Mesothelial cell of epicardium (in vitro differentiated cells): ENCODE measurements around the gene MVB12B. TPM values are rescaled to one million over a fixed set of nuclear protein-coding genes. Genes with fewer than 3 reads are reported as not detected.

Source experiments
- DNase-seq, 2 experiments: peaks; one replicate each; pipeline ENCODE4 v3.0.0; 2021; ENCODE audit warnings: low spot score in 2 of 2; ENCODE audit not compliant: unreplicated experiment in 2 of 2
- H3K27ac Mint-ChIP-seq: 2 replicates; pipeline ENCODE4 v1.8.0; 2021; ENCODE audit warnings: mixed read lengths
- H3K27me3 Mint-ChIP-seq: 2 replicates; pipeline ENCODE4 v1.8.0; 2021; ENCODE audit warnings: low read depth, mixed read lengths
- H3K36me3 Mint-ChIP-seq: 2 replicates; pipeline ENCODE4 v1.8.0; 2021; ENCODE audit warnings: mixed read lengths
- H3K4me1 Mint-ChIP-seq: 2 replicates; pipeline ENCODE4 v1.8.0; 2021; ENCODE audit warnings: mixed read lengths
- H3K4me3 Mint-ChIP-seq: 2 replicates; pipeline ENCODE4 v1.8.0; 2021; ENCODE audit warnings: mild to moderate bottlenecking, moderate library complexity, mixed read lengths
- H3K9me3 Mint-ChIP-seq: 2 replicates; pipeline ENCODE4 v1.8.0; 2021; ENCODE audit warnings: mixed read lengths
- total RNA-seq: library from RNA; stranded (reverse); gene quantifications from 3 replicates; pipeline ENCODE4 v1.2.1, GENCODE V29; 2021
- TF ChIP-seq, protein P1 (sequence below): fragments of 200-600 bp; sonication (generic); IDR thresholded peaks from one replicate; pipeline ENCODE4 v1.5.0; 2021; ENCODE audit warnings: antibody characterized with exemption; ENCODE audit not compliant: unreplicated experiment

The MVB12B gene
- total RNA-seq, 1 donor from 2014 or later = 43.7 TPM

DNA sequence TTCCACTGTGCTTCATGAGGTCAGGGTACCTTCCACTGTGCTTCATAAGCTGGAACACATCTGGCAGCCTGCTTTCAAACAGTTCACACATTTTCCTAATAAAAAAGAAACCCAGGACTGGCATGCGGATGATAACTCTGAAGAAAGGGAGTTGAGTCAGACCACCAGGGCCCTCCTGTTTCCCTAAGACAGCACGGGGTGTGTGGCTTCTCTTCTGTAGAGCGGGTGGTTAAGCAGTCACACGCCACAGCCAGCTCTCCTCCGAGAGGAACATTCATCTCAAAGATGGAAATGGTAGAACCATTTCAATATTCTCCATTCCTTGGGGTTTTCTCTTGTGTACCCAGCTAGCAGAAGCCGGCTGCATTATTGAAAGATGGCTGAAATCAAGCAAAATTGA is 159.0 kb downstream of the MVB12B start:
- TF ChIP-seq, protein P1, sequence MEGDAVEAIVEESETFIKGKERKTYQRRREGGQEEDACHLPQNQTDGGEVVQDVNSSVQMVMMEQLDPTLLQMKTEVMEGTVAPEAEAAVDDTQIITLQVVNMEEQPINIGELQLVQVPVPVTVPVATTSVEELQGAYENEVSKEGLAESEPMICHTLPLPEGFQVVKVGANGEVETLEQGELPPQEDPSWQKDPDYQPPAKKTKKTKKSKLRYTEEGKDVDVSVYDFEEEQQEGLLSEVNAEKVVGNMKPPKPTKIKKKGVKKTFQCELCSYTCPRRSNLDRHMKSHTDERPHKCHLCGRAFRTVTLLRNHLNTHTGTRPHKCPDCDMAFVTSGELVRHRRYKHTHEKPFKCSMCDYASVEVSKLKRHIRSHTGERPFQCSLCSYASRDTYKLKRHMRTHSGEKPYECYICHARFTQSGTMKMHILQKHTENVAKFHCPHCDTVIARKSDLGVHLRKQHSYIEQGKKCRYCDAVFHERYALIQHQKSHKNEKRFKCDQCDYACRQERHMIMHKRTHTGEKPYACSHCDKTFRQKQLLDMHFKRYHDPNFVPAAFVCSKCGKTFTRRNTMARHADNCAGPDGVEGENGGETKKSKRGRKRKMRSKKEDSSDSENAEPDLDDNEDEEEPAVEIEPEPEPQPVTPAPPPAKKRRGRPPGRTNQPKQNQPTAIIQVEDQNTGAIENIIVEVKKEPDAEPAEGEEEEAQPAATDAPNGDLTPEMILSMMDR = no peak
- peaks cover 7% of the 10 kb centered on the region for H3K36me3 Mint-ChIP-seq
- H3K9me3 Mint-ChIP-seq = no peaks in the 10 kb centered on the region
- no peak overlapping the region for H3K4me3 Mint-ChIP-seq
- H3K27ac Mint-ChIP-seq = no peak overlapping the region
- no peaks in the 10 kb centered on the region for H3K27me3 Mint-ChIP-seq
- DNase-seq = no peak
- peaks cover 10% of the 10 kb centered on the region for H3K4me1 Mint-ChIP-seq

DNA sequence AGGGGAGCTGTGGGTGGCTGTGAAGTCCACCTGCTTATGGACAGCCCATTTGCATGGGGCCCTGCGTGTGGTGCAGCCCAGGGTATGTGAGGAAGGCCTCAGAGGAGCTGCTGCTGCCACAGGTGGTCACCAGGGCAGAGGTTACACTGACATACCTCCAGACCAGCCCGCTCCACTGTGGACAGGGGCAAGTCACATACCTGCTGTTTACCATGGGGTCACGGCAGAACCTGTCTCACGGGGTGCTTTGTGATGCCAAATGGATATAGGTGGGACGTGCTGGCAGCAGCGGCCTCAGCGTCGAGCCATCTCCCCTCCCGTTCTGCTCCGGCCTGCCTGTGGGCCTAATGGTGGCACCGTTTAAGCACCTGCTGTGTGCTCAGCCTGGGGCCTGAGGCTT is 159.6 kb downstream of the MVB12B start:
- no peak for DNase-seq
- Mint-ChIP-seq H3K4me3 (no peak overlapping the region), H3K4me1 (peaks cover 10% of the 10 kb centered on the region), H3K27ac (no peak overlapping the region), H3K9me3 (no peaks in the 10 kb centered on the region), H3K36me3 (peaks cover 5% of the 10 kb centered on the region), H3K27me3 (no peaks in the 10 kb centered on the region)
- TF ChIP-seq, protein P1 = no peak

DNA sequence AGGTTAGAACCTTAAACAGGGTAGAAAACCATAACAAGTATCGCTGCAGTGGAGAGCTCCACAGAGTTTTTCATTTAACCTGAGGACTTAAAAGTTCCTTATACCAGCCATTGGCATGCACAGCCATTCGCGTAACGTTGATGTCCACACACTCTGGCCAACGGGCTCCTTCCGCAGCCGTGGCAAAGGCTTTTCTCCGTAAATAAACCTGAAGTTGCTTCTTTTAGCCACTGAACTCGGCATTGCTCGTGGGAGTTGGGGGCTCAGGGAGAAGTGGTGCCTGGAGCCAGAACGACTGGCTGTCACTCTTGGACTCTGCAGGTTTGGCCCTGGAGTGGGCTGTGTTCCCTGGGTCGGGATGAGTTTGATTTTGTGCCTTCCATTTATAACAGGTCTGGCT is 161.2 kb downstream of the MVB12B start:
- Mint-ChIP-seq H3K4me1 (no peaks in the 10 kb centered on the region), H3K27me3 (no peaks in the 10 kb centered on the region), H3K36me3 (peaks cover 5% of the 10 kb centered on the region), H3K27ac (no peak overlapping the region), H3K9me3 (no peaks in the 10 kb centered on the region), H3K4me3 (no peak overlapping the region)
- DNase-seq = no peak
- TF ChIP-seq, protein P1 = no peak

DNA sequence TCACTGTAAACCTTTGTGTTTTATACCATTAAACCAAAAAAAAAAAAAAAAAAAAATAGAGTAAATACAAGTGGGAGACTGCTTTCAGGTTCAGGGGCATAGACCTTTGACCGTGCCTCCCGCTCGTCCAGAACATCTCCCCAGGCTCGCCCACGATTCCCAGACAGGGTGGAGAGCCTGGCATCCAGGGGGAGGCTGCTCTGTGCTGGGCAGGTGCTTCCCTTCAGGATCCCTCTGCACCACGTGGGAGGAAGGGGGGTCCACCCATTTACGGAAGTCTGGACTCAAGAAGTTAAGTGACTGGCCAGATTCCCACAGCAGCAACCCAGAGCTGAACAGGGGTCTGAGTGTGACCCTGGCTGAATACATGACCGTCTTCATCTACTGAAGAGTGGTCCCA is 161.7 kb downstream of the MVB12B start:
- no peak overlapping the region for H3K27ac Mint-ChIP-seq
- no peaks in the 10 kb centered on the region for H3K4me1 Mint-ChIP-seq
- no peak for DNase-seq
- no peak overlapping the region for H3K4me3 Mint-ChIP-seq
- no peaks in the 10 kb centered on the region for H3K27me3 Mint-ChIP-seq
- TF ChIP-seq, protein P1 = no peak
- H3K36me3 Mint-ChIP-seq = peaks cover 5% of the 10 kb centered on the region
- H3K9me3 Mint-ChIP-seq = no peaks in the 10 kb centered on the region

DNA sequence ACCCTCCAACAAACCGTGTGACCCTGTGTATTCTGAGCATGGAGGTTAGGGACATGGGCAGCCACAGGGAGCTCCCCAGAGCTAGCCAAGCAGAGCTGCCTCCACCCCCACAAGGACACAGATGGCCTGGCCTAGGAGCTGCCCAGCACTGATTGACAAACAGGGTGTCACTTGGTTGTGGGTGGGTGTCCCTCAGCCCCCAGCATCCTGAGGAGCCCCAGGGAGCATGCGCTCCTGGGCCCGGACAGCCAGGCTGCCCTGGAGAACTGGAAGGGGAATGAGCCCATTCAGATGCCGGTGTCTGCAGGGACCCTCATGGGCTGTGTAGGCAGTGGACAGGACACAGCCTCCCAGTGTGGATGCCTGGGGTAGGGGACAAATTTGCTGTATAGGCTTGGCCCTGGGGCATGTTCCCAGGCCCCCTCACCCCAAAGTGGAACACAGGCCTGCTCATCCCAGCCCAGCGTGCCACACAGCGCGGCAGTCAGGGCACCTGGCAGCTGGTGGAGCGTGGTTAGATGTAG is 162.3 kb downstream of the MVB12B start:
- TF ChIP-seq, protein P1 = no peak
- Mint-ChIP-seq H3K36me3 (peaks cover 2% of the 10 kb centered on the region), H3K4me1 (no peaks in the 10 kb centered on the region), H3K4me3 (no peak overlapping the region), H3K27ac (no peak overlapping the region), H3K27me3 (no peaks in the 10 kb centered on the region), H3K9me3 (no peaks in the 10 kb centered on the region)
- no peak for DNase-seq
